ENCODE data around the gene EFNB2.

The EFNB2 gene

GRCh38 chr13:106478116-106478515 lies 57.3 kb downstream of the EFNB2 start:
- no peak for TF ChIP-seq Cebpa-rat (IDR thresholded peaks at IDR 0.05)
- Histone ChIP-seq H3K4me1 (peaks cover 12% of the 10 kb centered on the region), H3K9ac (no peak overlapping the region), H3K9me3 (0 out of 2 replicates have a peak, but pooled peaks cover 4% of the 10 kb centered on the region), H3K27ac (no peak overlapping the region), H4K20me1 (no peaks in the 10 kb centered on the region), H3K27me3 (no peaks in the 10 kb centered on the region), H3K36me3 (no peaks in the 10 kb centered on the region), H3K4me2 (no peak overlapping the region), H3K4me3 (no peak overlapping the region)

- H3K9ac ChIP-seq, result no peak overlapping the region
- TF ChIP-seq Cebpa-rat (IDR thresholded peaks at IDR 0.05), result no peak
- H3K4me3 ChIP-seq, result no peak overlapping the region
- no peak overlapping the region for H3K27ac ChIP-seq
- H3K9me3 ChIP-seq, result 0 out of 2 replicates have a peak, but pooled peaks cover 4% of the 10 kb centered on the region
- H3K36me3 ChIP-seq, result no peaks in the 10 kb centered on the region
- no peak overlapping the region for H3K4me2 ChIP-seq
- peaks cover 6% of the 10 kb centered on the region for H3K4me1 ChIP-seq
- H3K27me3 ChIP-seq, result no peaks in the 10 kb centered on the region
- H4K20me1 ChIP-seq, result no peaks in the 10 kb centered on the region
Observed at GRCh38 chr13:106477303-106477702, 58.2 kb downstream of the EFNB2 start.

- no peaks in the 10 kb centered on the region for H4K20me1 ChIP-seq
- no peak overlapping the region for H3K9ac ChIP-seq
- no peaks in the 10 kb centered on the region for H3K36me3 ChIP-seq
- no peak overlapping the region for H3K4me3 ChIP-seq
- no peak overlapping the region for H3K4me2 ChIP-seq
- H3K9me3 ChIP-seq, result 0 out of 2 replicates have a peak, but pooled peaks cover 4% of the 10 kb centered on the region
- H3K27ac ChIP-seq, result no peak overlapping the region
- TF ChIP-seq Cebpa-rat (IDR thresholded peaks at IDR 0.05), result no peak
- no peaks in the 10 kb centered on the region for H3K27me3 ChIP-seq
- no peaks in the 10 kb centered on the region; the same call in 1 of the 2 replicates for H3K4me1 ChIP-seq
Observed at GRCh38 chr13:106475852-106476251, 59.6 kb downstream of the EFNB2 start.

GRCh38 chr13:106474912-106475311 lies 60.5 kb downstream of the EFNB2 start:
- Histone ChIP-seq H4K20me1 (no peaks in the 10 kb centered on the region), H3K9me3 (0 out of 2 replicates have a peak, but pooled peaks cover 4% of the 10 kb centered on the region), H3K27me3 (no peaks in the 10 kb centered on the region), H3K27ac (no peak overlapping the region), H3K36me3 (no peaks in the 10 kb centered on the region), H3K9ac (no peak overlapping the region), H3K4me3 (no peak overlapping the region), H3K4me2 (no peak overlapping the region), H3K4me1 (no peaks in the 10 kb centered on the region)
- no peak for TF ChIP-seq Cebpa-rat (IDR thresholded peaks at IDR 0.05)

GRCh38 chr13:106473154-106473553 lies 62.3 kb downstream of the EFNB2 start:
- Histone ChIP-seq H3K27ac (no peak overlapping the region), H3K4me3 (no peak overlapping the region), H3K9ac (no peak overlapping the region), H3K36me3 (no peaks in the 10 kb centered on the region), H3K4me1 (no peaks in the 10 kb centered on the region), H3K4me2 (no peak overlapping the region), H3K27me3 (no peaks in the 10 kb centered on the region), H4K20me1 (no peaks in the 10 kb centered on the region), H3K9me3 (0 out of 2 replicates have a peak, but pooled peaks cover 4% of the 10 kb centered on the region)
- no peak for TF ChIP-seq Cebpa-rat (IDR thresholded peaks at IDR 0.05)

- Histone ChIP-seq H3K4me2 (no peak overlapping the region), H3K27ac (no peak overlapping the region), H3K27me3 (no peaks in the 10 kb centered on the region), H4K20me1 (no peaks in the 10 kb centered on the region), H3K9me3 (0 out of 2 replicates have a peak, but pooled peaks cover 4% of the 10 kb centered on the region), H3K9ac (no peak overlapping the region), H3K36me3 (no peaks in the 10 kb centered on the region), H3K4me1 (no peaks in the 10 kb centered on the region), H3K4me3 (no peak overlapping the region)
- no peak for TF ChIP-seq Cebpa-rat (IDR thresholded peaks at IDR 0.05)
Observed at GRCh38 chr13:106472621-106473020, 62.8 kb downstream of the EFNB2 start.

GRCh38 chr13:106471957-106472543 lies 63.4 kb downstream of the EFNB2 start:
- Histone ChIP-seq H3K9me3 (0 out of 2 replicates have a peak, but pooled peaks cover under 1% of the 10 kb centered on the region), H3K9ac (no peak overlapping the region), H3K36me3 (no peaks in the 10 kb centered on the region), H3K4me2 (no peak overlapping the region), H3K27me3 (no peaks in the 10 kb centered on the region), H3K4me1 (no peaks in the 10 kb centered on the region), H3K4me3 (no peak overlapping the region), H4K20me1 (no peaks in the 10 kb centered on the region), H3K27ac (no peak overlapping the region)
- TF ChIP-seq Cebpa-rat (IDR thresholded peaks at IDR 0.05), result no peak

GRCh38 chr13:106470576-106470975 lies 64.9 kb downstream of the EFNB2 start:
- H3K4me2 ChIP-seq, result no peak overlapping the region

GRCh38 chr13:106468744-106469590 lies 66.5 kb downstream of the EFNB2 start:
- Histone ChIP-seq H3K27ac (no peak overlapping the region), H3K27me3 (no peaks in the 10 kb centered on the region), H3K4me2 (no peak overlapping the region), H3K4me3 (no peak overlapping the region), H4K20me1 (no peaks in the 10 kb centered on the region), H3K4me1 (no peaks in the 10 kb centered on the region), H3K9ac (no peak overlapping the region), H3K36me3 (no peaks in the 10 kb centered on the region), H3K9me3 (no peaks in the 10 kb centered on the region)
- no peak for TF ChIP-seq Cebpa-rat (IDR thresholded peaks at IDR 0.05)

More at GRCh38 chr13:106470576-106470975, 64.9 kb downstream of the EFNB2 start:
- no peak overlapping the region for H3K27ac ChIP-seq
- no peak for TF ChIP-seq Cebpa-rat (IDR thresholded peaks at IDR 0.05)
- no peak overlapping the region for H3K4me3 ChIP-seq
- H3K9ac ChIP-seq, result no peak overlapping the region
- no peaks in the 10 kb centered on the region for H3K9me3 ChIP-seq
- no peaks in the 10 kb centered on the region for H3K36me3 ChIP-seq
- H3K27me3 ChIP-seq, result no peaks in the 10 kb centered on the region
- H4K20me1 ChIP-seq, result no peaks in the 10 kb centered on the region
- H3K4me1 ChIP-seq, result no peaks in the 10 kb centered on the region

GRCh38 chr13:106468207-106468606 lies 67.3 kb downstream of the EFNB2 start:
- Histone ChIP-seq H3K27me3 (no peaks in the 10 kb centered on the region), H3K4me3 (no peak overlapping the region), H3K4me2 (no peak overlapping the region), H3K4me1 (no peaks in the 10 kb centered on the region), H3K36me3 (no peaks in the 10 kb centered on the region), H3K9me3 (no peaks in the 10 kb centered on the region), H3K27ac (no peak overlapping the region), H3K9ac (no peak overlapping the region), H4K20me1 (no peaks in the 10 kb centered on the region)
- no peak for TF ChIP-seq Cebpa-rat (IDR thresholded peaks at IDR 0.05)

Measured in BLaER1 (cell line).